Mesothelial cell of epicardium (in vitro differentiated cells): ENCODE results near the gene CIC. TPM values are rescaled to one million over a fixed set of nuclear protein-coding genes. Genes with fewer than 3 reads are reported as not detected.
A peak's percentile ranks its signal among the peaks of the same experiment; 100 is the strongest.
"Not testable (repeated sequence)": the region's sequence is repeated elsewhere in the genome, so short reads cannot be mapped to it uniquely, and the experiment has no call there.

Experiments
- DNase-seq, 2 experiments: peaks; one replicate each; pipeline ENCODE4 v3.0.0; 2021; ENCODE audit warnings: low spot score in 2 of 2; ENCODE audit not compliant: unreplicated experiment in 2 of 2
- H3K27ac Mint-ChIP-seq: 2 replicates; pipeline ENCODE4 v1.8.0; 2021; ENCODE audit warnings: mixed read lengths
- H3K27me3 Mint-ChIP-seq: 2 replicates; pipeline ENCODE4 v1.8.0; 2021; ENCODE audit warnings: low read depth, mixed read lengths
- H3K36me3 Mint-ChIP-seq: 2 replicates; pipeline ENCODE4 v1.8.0; 2021; ENCODE audit warnings: mixed read lengths
- H3K4me1 Mint-ChIP-seq: 2 replicates; pipeline ENCODE4 v1.8.0; 2021; ENCODE audit warnings: mixed read lengths
- H3K4me3 Mint-ChIP-seq: 2 replicates; pipeline ENCODE4 v1.8.0; 2021; ENCODE audit warnings: mild to moderate bottlenecking, moderate library complexity, mixed read lengths
- H3K9me3 Mint-ChIP-seq: 2 replicates; pipeline ENCODE4 v1.8.0; 2021; ENCODE audit warnings: mixed read lengths
- CTCF ChIP-seq: fragments of 200-600 bp; sonication (generic); IDR thresholded peaks from one replicate; pipeline ENCODE4 v1.5.0; 2021; ENCODE audit warnings: antibody characterized with exemption; ENCODE audit not compliant: unreplicated experiment
- total RNA-seq: library from RNA; stranded (reverse); gene quantifications from 3 replicates; pipeline ENCODE4 v1.2.1, GENCODE V29; 2021

CIC gene
- total RNA-seq, 1 donor from 2014 or later: 90.9 TPM

GRCh38 chr19:42261763-42262162, 7.3 kb upstream of the CIC start:
- Mint-ChIP-seq H3K9me3 (no peaks in the 10 kb centered on the region), H3K4me1 (peaks cover under 1% of the 10 kb centered on the region), H3K4me3 (no peak overlapping the region), H3K27me3 (no peaks in the 10 kb centered on the region), H3K36me3 (no peaks in the 10 kb centered on the region), H3K27ac (no peak overlapping the region)
- TF ChIP-seq CTCF: no peak
- DNase-seq: no peak

GRCh38 chr19:42266105-42266504, 2.9 kb upstream of the CIC start:
- peaks cover 23% of the 10 kb centered on the region for H3K4me1 Mint-ChIP-seq

DNA sequence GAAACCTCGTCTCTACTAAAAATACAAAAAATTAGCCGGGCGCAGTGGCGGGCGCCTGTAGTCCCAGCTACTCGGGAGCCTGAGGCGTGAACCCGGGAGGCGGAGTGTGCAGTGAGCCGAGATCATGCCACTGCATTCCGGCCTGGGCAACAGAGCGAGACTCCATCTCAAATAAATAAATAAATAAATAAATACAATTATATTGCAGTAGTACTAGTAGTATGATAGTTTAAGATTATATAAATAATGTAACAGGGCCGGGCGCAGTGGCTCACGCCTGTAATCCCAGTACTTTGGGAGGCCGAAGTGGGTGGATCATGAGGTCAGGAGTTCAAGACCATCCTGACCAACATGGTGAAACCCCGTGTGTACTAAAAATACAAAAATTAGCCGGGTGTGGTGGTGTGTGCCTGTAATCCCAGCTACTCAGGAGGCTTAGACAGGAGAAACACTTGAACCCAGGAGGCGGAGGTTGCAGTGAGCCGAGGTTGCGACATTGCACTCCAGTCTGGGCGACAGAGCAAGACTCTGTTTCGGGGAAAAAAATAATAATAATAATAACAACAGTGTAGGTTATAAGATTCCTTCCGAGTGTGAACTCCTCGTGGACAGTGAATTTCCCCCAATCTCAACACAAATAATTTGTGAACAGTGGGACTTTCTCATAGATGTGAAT, 2.0 kb upstream of the CIC start:
- H3K36me3 Mint-ChIP-seq, DNase-seq: not testable (repeated sequence)

More at GRCh38 chr19:42266105-42266504, 2.9 kb upstream of the CIC start:
- H3K27me3 Mint-ChIP-seq, DNase-seq, H3K4me3 Mint-ChIP-seq, H3K27ac Mint-ChIP-seq, H3K9me3 Mint-ChIP-seq, H3K36me3 Mint-ChIP-seq: not testable (repeated sequence)

GRCh38 chr19:42267644-42268141, 1.4 kb upstream of the CIC start:
- Mint-ChIP-seq H3K27me3 (no peaks in the 10 kb centered on the region), H3K9me3 (no peaks in the 10 kb centered on the region), H3K36me3 (no peaks in the 10 kb centered on the region), H3K4me3 (no peak overlapping the region), H3K27ac (no peak overlapping the region), H3K4me1 (peaks cover 27% of the 10 kb centered on the region)
- no peak for DNase-seq
- no peak for TF ChIP-seq CTCF

More for the DNA sequence above, 2.0 kb upstream of the CIC start:
- H3K4me3 Mint-ChIP-seq, H3K9me3 Mint-ChIP-seq, H3K27ac Mint-ChIP-seq, H3K27me3 Mint-ChIP-seq: not testable (repeated sequence)
- H3K4me1 Mint-ChIP-seq: peaks cover 27% of the 10 kb centered on the region

GRCh38 chr19:42268142-42268703, 829 bp upstream of the CIC start:
- no peak for TF ChIP-seq CTCF
- Mint-ChIP-seq H3K27me3 (no peaks in the 10 kb centered on the region), H3K4me3 (no peak overlapping the region), H3K27ac (no peak overlapping the region), H3K9me3 (no peaks in the 10 kb centered on the region), H3K4me1 (peaks cover 27% of the 10 kb centered on the region), H3K36me3 (peaks cover 1% of the 10 kb centered on the region)
- DNase-seq: peak; percentile 97 to 98

- Mint-ChIP-seq H3K27ac (peak overlapping the region; percentile 96), H3K4me3 (peak overlapping the region; percentile 82), H3K36me3 (peaks cover 6% of the 10 kb centered on the region), H3K27me3 (no peaks in the 10 kb centered on the region), H3K4me1 (peaks cover 27% of the 10 kb centered on the region), H3K9me3 (no peaks in the 10 kb centered on the region)
- DNase-seq: no peak
- no peak for TF ChIP-seq CTCF
Observed at GRCh38 chr19:42269478-42270345, 660 bp downstream of the CIC start.
